SK-N-SH treated with all-trans-retinoic acid at 6 μM for 48 hours (cell line): ENCODE data around the gene CTPS2.

ENCODE experiments used
- ATAC-seq: fragments of 200-7000 bp; cut with Tn5 transposase; 3 replicates; pipeline ENCODE4 v1.9.1; 2020; ENCODE audit warnings: mild to moderate bottlenecking, moderate library complexity
- ARNTL ChIP-seq: fragments of 450-650 bp; formaldehyde crosslinking; IDR thresholded peaks from 2 replicates; pipeline ENCODE4 v1.5.0; 2020; ENCODE audit warnings: low read depth, mild to moderate bottlenecking, moderate library complexity, borderline replicate concordance
- BACH2 ChIP-seq: fragments of 250-450 bp; sonication (Bioruptor Pico); IDR thresholded peaks from 2 replicates; pipeline ENCODE4 v1.9.0; 2021; ENCODE audit warnings: mild to moderate bottlenecking, borderline replicate concordance
- CSDC2 ChIP-seq: fragments of 250-450 bp; sonication (Bioruptor Pico); IDR thresholded peaks from 2 replicates; pipeline ENCODE4 v1.5.0; 2020; ENCODE audit warnings: mild to moderate bottlenecking, moderate library complexity
- CSRNP3 ChIP-seq: fragments of 250-450 bp; sonication (Bioruptor Pico); IDR thresholded peaks from 2 replicates; pipeline ENCODE4 v1.5.1; 2021; ENCODE audit warnings: mild to moderate bottlenecking, moderate library complexity
- ESRRG ChIP-seq: fragments of 250-450 bp; sonication (Bioruptor Pico); IDR thresholded peaks from 2 replicates; pipeline ENCODE4 v1.6.1; 2021; ENCODE audit warnings: mild to moderate bottlenecking
- GLIS3 ChIP-seq: fragments of 250-450 bp; sonication (Bioruptor Pico); IDR thresholded peaks from 2 replicates; pipeline ENCODE4 v1.5.0; 2020; ENCODE audit warnings: mild to moderate bottlenecking, moderate library complexity
- ISL1 ChIP-seq: fragments of 250-450 bp; sonication (Bioruptor Pico); IDR thresholded peaks from 2 replicates; pipeline ENCODE4 v2.1.2; 2022; ENCODE audit warnings: mild to moderate bottlenecking, moderate library complexity
- OSR1 ChIP-seq: fragments of 250-450 bp; sonication (Bioruptor Pico); IDR thresholded peaks from 2 replicates; pipeline ENCODE4 v1.8.0; 2022; ENCODE audit warnings: moderate library complexity, mild to moderate bottlenecking, inconsistent platforms
- PATZ1 ChIP-seq: fragments of 250-450 bp; sonication (Bioruptor Pico); IDR thresholded peaks from 2 replicates; pipeline ENCODE4 v1.8.0; 2020; ENCODE audit warnings: mild to moderate bottlenecking, moderate library complexity, borderline replicate concordance
- PPARA ChIP-seq: fragments of 250-450 bp; sonication (Bioruptor Pico); IDR thresholded peaks from 2 replicates; pipeline ENCODE4 v1.5.0; 2020; ENCODE audit warnings: mild to moderate bottlenecking, borderline replicate concordance
- RARB ChIP-seq: fragments of 250-450 bp; sonication (Bioruptor Pico); IDR thresholded peaks from 2 replicates; pipeline ENCODE4 v1.8.0; 2021; ENCODE audit warnings: mild to moderate bottlenecking, moderate library complexity
- SNAI2 ChIP-seq: fragments of 250-450 bp; sonication (Bioruptor Pico); IDR thresholded peaks from 2 replicates; pipeline ENCODE4 v1.5.0; 2020; ENCODE audit warnings: mild to moderate bottlenecking, moderate library complexity
- TCF4 ChIP-seq: fragments of 250-450 bp; sonication (Bioruptor Pico); IDR thresholded peaks from 2 replicates; pipeline ENCODE4 v1.8.0; 2021; ENCODE audit warnings: mild to moderate bottlenecking, moderate library complexity, borderline replicate concordance
- ZC3H10 ChIP-seq: fragments of 250-450 bp; sonication (Bioruptor Pico); IDR thresholded peaks from 2 replicates; pipeline ENCODE4 v1.5.1; 2021; ENCODE audit warnings: mild to moderate bottlenecking, moderate library complexity
- ZFP3 ChIP-seq: fragments of 250-450 bp; sonication (Bioruptor Pico); IDR thresholded peaks from 2 replicates; pipeline ENCODE4 v1.5.0; 2020; ENCODE audit warnings: mild to moderate bottlenecking, moderate library complexity
- ZFP30 ChIP-seq: fragments of 450-650 bp; formaldehyde crosslinking; IDR thresholded peaks from 2 replicates; pipeline ENCODE4 v1.5.0; 2022; ENCODE audit warnings: mild to moderate bottlenecking, moderate library complexity
- ZNF565 ChIP-seq: fragments of 450-650 bp; formaldehyde crosslinking; conservative IDR thresholded peaks from 2 replicates; pipeline ENCODE4 v1.5.0; 2020; ENCODE audit warnings: low read depth, mild to moderate bottlenecking, moderate library complexity
- ZNF70 ChIP-seq: fragments of 450-650 bp; formaldehyde crosslinking; IDR thresholded peaks from 2 replicates; pipeline ENCODE4 v1.5.0; 2020; ENCODE audit warnings: mild to moderate bottlenecking, moderate library complexity
- ZNF8 ChIP-seq: fragments of 450-650 bp; formaldehyde crosslinking; IDR thresholded peaks from 2 replicates; pipeline ENCODE4 v1.5.0; 2020; ENCODE audit warnings: mild to moderate bottlenecking, moderate library complexity
- TF ChIP-seq, protein P1 (sequence below): fragments of 250-450 bp; sonication (Bioruptor Pico); IDR thresholded peaks from 2 replicates; pipeline ENCODE4 v1.5.1; 2020; ENCODE audit warnings: low read depth, mild to moderate bottlenecking, moderate library complexity
- TF ChIP-seq, protein P2 (sequence below): fragments of 250-450 bp; sonication (Bioruptor Pico); IDR thresholded peaks from 2 replicates; pipeline ENCODE4 v1.8.0; 2021; ENCODE audit warnings: low read depth, mild to moderate bottlenecking, moderate library complexity, borderline replicate concordance

Gene CTPS2

DNA sequence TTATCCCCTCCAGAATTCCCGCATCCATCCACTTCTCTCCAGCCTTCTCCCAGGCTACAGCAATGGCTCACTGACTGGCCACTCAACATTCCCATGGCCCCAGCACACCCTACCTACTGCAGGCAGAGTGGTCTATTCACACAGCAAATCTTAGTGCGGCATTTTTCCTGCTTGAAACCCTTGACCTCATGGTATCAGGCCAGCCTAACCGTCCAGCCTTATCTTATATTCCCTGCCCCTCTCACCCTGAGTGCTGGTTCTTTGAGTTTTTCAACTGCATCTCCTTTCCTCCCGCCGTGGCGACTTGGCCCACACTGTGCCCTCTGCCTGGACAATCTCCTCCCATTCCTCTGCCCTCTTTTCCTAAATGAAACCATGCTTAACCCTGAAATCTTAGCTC lies 72.5 kb downstream of the CTPS2 start (continued):
- TF ChIP-seq, protein P1, sequence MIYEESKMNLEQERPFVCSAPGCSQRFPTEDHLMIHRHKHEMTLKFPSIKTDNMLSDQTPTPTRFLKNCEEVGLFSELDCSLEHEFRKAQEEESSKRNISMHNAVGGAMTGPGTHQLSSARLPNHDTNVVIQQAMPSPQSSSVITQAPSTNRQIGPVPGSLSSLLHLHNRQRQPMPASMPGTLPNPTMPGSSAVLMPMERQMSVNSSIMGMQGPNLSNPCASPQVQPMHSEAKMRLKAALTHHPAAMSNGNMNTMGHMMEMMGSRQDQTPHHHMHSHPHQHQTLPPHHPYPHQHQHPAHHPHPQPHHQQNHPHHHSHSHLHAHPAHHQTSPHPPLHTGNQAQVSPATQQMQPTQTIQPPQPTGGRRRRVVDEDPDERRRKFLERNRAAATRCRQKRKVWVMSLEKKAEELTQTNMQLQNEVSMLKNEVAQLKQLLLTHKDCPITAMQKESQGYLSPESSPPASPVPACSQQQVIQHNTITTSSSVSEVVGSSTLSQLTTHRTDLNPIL (CRISPR knock-in tag): no peak
- no peak for TF ChIP-seq ZNF70 (CRISPR knock-in tag)
- no peak for TF ChIP-seq ESRRG
- no peak for TF ChIP-seq ZNF8 (CRISPR knock-in tag)
- no peak for TF ChIP-seq OSR1
- TF ChIP-seq GLIS3 (CRISPR knock-in tag): no peak

- TF ChIP-seq PATZ1 (CRISPR knock-in tag): no peak
- no peak for TF ChIP-seq ISL1
- TF ChIP-seq RARB (CRISPR knock-in tag): no peak
- TF ChIP-seq, protein P2, sequence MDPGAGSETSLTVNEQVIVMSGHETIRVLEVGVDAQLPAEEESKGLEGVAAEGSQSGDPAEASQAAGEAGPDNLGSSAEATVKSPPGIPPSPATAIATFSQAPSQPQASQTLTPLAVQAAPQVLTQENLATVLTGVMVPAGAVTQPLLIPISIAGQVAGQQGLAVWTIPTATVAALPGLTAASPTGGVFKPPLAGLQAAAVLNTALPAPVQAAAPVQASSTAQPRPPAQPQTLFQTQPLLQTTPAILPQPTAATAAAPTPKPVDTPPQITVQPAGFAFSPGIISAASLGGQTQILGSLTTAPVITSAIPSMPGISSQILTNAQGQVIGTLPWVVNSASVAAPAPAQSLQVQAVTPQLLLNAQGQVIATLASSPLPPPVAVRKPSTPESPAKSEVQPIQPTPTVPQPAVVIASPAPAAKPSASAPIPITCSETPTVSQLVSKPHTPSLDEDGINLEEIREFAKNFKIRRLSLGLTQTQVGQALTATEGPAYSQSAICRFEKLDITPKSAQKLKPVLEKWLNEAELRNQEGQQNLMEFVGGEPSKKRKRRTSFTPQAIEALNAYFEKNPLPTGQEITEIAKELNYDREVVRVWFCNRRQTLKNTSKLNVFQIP (CRISPR knock-in tag): no peak
- no peak for TF ChIP-seq PPARA (CRISPR knock-in tag)
- TF ChIP-seq ZFP30 (CRISPR knock-in tag): no peak
- no peak for TF ChIP-seq ZC3H10 (CRISPR knock-in tag)
- TF ChIP-seq, protein P1 (CRISPR knock-in tag): no peak
- no peak for TF ChIP-seq OSR1
- no peak for TF ChIP-seq TCF4 (CRISPR knock-in tag)
- TF ChIP-seq ARNTL (CRISPR knock-in tag): no peak
- TF ChIP-seq CSDC2 (CRISPR knock-in tag): no peak
- TF ChIP-seq CSRNP3 (CRISPR knock-in tag): no peak
- TF ChIP-seq ESRRG: no peak
- no peak for TF ChIP-seq SNAI2 (CRISPR knock-in tag)
- peak; percentile 51 for ATAC-seq
These were observed 73.9 kb downstream of the CTPS2 start for GRCh38 chrX:16638533-16638932.

DNA sequence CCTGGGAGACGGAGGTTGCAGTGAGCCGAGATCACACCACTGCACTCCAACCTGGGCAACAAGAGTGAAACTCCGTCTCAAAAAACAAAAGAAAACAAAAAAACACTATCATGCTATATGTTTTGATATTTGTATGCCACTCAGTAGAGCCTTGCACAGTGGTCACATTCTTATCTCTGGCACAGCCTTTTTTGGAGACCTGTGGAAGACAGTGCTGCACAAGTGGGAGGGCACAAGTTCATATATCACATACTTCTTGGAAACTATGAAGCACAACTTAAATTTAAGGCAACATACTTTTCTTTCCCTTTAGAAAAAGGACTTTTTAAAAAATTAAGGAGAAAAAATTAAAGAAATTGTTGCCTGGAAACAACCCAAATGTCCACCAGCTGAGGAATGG lies 76.9 kb downstream of the CTPS2 start:
- no peak for TF ChIP-seq ZNF565 (CRISPR knock-in tag)
- TF ChIP-seq PATZ1 (CRISPR knock-in tag): no peak
- TF ChIP-seq GLIS3 (CRISPR knock-in tag): no peak
- no peak for TF ChIP-seq ESRRG
- no peak for TF ChIP-seq CSRNP3 (CRISPR knock-in tag)
- TF ChIP-seq ARNTL (CRISPR knock-in tag): no peak
- no peak for TF ChIP-seq ZNF8 (CRISPR knock-in tag)
- no peak for TF ChIP-seq BACH2 (CRISPR knock-in tag)
- no peak for TF ChIP-seq RARB (CRISPR knock-in tag)
- TF ChIP-seq, protein P2 (CRISPR knock-in tag): no peak
- TF ChIP-seq TCF4 (CRISPR knock-in tag): no peak
- TF ChIP-seq PPARA (CRISPR knock-in tag): no peak
- TF ChIP-seq ZFP3 (CRISPR knock-in tag): no peak

More for the DNA sequence above, 76.9 kb downstream of the CTPS2 start:
- no peak for ATAC-seq
